Liver (tissue), 9 donors: Measurements from ENCODE around the gene SLC17A9. TPM values are rescaled to one million over a fixed set of nuclear protein-coding genes. Genes with fewer than 3 reads are reported as not detected.

Experiments used
- DNase-seq: peaks from one replicate; pipeline ENCODE4 v3.0.0-alpha.2; 2017; ENCODE audit warnings: low spot score
- H3K27ac ChIP-seq, 2 donors: one replicate each; pipeline ENCODE4 v1.7.0; 2013; ENCODE audit warnings: inconsistent platforms in 2 of 2, low read length in 2 of 2, control low read depth in 1 of 2, low read depth in 1 of 2, mild to moderate bottlenecking in 1 of 2
- H3K27me3 ChIP-seq, 4 donors: one replicate each; pipeline versions ENCODE4 v1.6.1 to v1.7.0; 2013; ENCODE audit warnings: low read length in 3 of 4, inconsistent platforms in 1 of 4, mild to moderate bottlenecking in 1 of 4, moderate library complexity in 1 of 4; ENCODE audit not compliant: control insufficient read depth in 4 of 4, insufficient read depth in 4 of 4
- H3K36me3 ChIP-seq, 4 donors: one replicate each; pipeline versions ENCODE4 v1.6.1 to v1.7.0; 2013; ENCODE audit warnings: low read length in 3 of 4, mild to moderate bottlenecking in 3 of 4, low read depth in 1 of 4, moderate library complexity in 1 of 4; ENCODE audit not compliant: control insufficient read depth in 4 of 4, insufficient read depth in 3 of 4
- H3K4me1 ChIP-seq, 4 donors: one replicate each; pipeline versions ENCODE4 v1.6.1 to v1.7.0; 2013; ENCODE audit warnings: low read length in 3 of 4, mild to moderate bottlenecking in 3 of 4, moderate library complexity in 1 of 4; ENCODE audit not compliant: control insufficient read depth in 4 of 4, insufficient read depth in 4 of 4
- H3K4me3 ChIP-seq, 3 donors: one replicate each; pipeline versions ENCODE4 v1.6.1 to v1.7.0; 2013; ENCODE audit warnings: low read length in 3 of 3, control low read depth in 1 of 3, low read depth in 1 of 3, mild to moderate bottlenecking in 1 of 3
- H3K9ac ChIP-seq, 2 donors: one replicate each; pipeline ENCODE4 v1.7.0; 2013; ENCODE audit warnings: low read length in 2 of 2, mild to moderate bottlenecking in 2 of 2, moderate library complexity in 2 of 2, control low read depth in 1 of 2, low read depth in 1 of 2
- H3K9me3 ChIP-seq, 4 donors: one replicate each; pipeline versions ENCODE4 v1.6.1 to v1.7.0; 2013; ENCODE audit warnings: low read length in 3 of 4; ENCODE audit not compliant: control insufficient read depth in 4 of 4
- EGR1 ChIP-seq, 2 donors: IDR thresholded peaks; 2 replicates each; pipeline ENCODE4 v1.6.1; 2016 to 2018; ENCODE audit warnings: antibody characterized with exemption in 2 of 2, low read depth in 2 of 2
- FOXA1 ChIP-seq: IDR thresholded peaks from 2 replicates; pipeline ENCODE4 v1.6.1; 2016; ENCODE audit warnings: antibody characterized with exemption
- FOXA2 ChIP-seq: IDR thresholded peaks from 2 replicates; pipeline ENCODE4 v1.6.1; 2016; ENCODE audit warnings: antibody characterized with exemption
- GABPA ChIP-seq, 2 donors: IDR thresholded peaks in 1 of 2; conservative IDR thresholded peaks in 1 of 2; 2 replicates each; pipeline ENCODE4 v1.6.1; 2016; ENCODE audit warnings: antibody characterized with exemption in 2 of 2, mild to moderate bottlenecking in 1 of 2, moderate library complexity in 1 of 2
- HNF4A ChIP-seq, 2 donors: conservative IDR thresholded peaks; 2 replicates each; pipeline ENCODE4 v1.6.1; 2016; ENCODE audit warnings: antibody characterized with exemption in 2 of 2, mild to moderate bottlenecking in 2 of 2
- JUND ChIP-seq, 2 donors: IDR thresholded peaks; 2 replicates each; pipeline ENCODE4 v1.6.1; 2016; ENCODE audit warnings: antibody characterized with exemption in 2 of 2
- NR2F2 ChIP-seq: IDR thresholded peaks from 2 replicates; pipeline ENCODE4 v1.6.1; 2016; ENCODE audit warnings: antibody characterized with exemption
- RAD21 ChIP-seq, 2 donors: IDR thresholded peaks; 2 replicates each; pipeline ENCODE4 v1.6.1; 2016; ENCODE audit warnings: antibody characterized with exemption in 2 of 2, mild to moderate bottlenecking in 2 of 2
- SP1 ChIP-seq: IDR thresholded peaks from 2 replicates; pipeline ENCODE4 v1.6.1; 2018; ENCODE audit warnings: antibody characterized with exemption, mild to moderate bottlenecking
- YY1 ChIP-seq: IDR thresholded peaks from 2 replicates; pipeline ENCODE4 v1.6.1; 2016; ENCODE audit warnings: antibody characterized with exemption, mild to moderate bottlenecking
- WGBS: extraction: QIAGEN DNeasy Blood & Tissue Kit; methylation state at CpG from one replicate; pipeline ENCODE4 v1.1.7; 2013; 5-methylcytosine and 5-hydroxymethylcytosine counted together
- polyA plus RNA-seq, 2 donors: library from polyadenylated mRNA; stranded (reverse) in 1 of 2; unstranded in 1 of 2; fragments of 200-250 nt in 1 of 2; fragments of >200 nt in 1 of 2; fragmentation: Nextera tagmentation in 1 of 2; extraction: Ambion mirVana in 1 of 2; gene quantifications; one replicate each; pipeline versions ENCODE4 v1.2.1 to v1.2.3, GENCODE V29; 2013 to 2015
- total RNA-seq, 2 donors: library from RNA; depleted of rRNA; stranded (reverse); fragments of >200 nt; gene quantifications; one replicate each; pipeline ENCODE4 v1.2.3, GENCODE V29; 2014
- TF ChIP-seq, protein P1 (sequence below): IDR thresholded peaks from 2 replicates; pipeline ENCODE4 v1.6.1; 2016; ENCODE audit warnings: antibody characterized with exemption
- TF ChIP-seq, protein P2 (sequence below): fragments of 150-350 bp; IDR thresholded peaks from 2 replicates; pipeline ENCODE4 v1.5.1; 2017; ENCODE audit warnings: improper control_type of control experiment, low read depth, low read length; ENCODE audit not compliant: missing input control
- TF ChIP-seq, protein P3 (sequence below): IDR thresholded peaks from 2 replicates; pipeline ENCODE4 v1.6.1; 2016; ENCODE audit warnings: antibody characterized with exemption
- TF ChIP-seq, protein P4 (sequence below): IDR thresholded peaks from 2 replicates; pipeline ENCODE4 v1.6.1; 2016; ENCODE audit warnings: antibody characterized with exemption, mild to moderate bottlenecking
- donor health status: healthy.
- donor health status: healthy.
- donor health status: healthy.
- donor health status: healthy.
- donor health status: healthy.

The SLC17A9 gene
- total and polyA plus RNA-seq, 4 donors, result 16.0 to 138 (median 64.6) TPM

DNA sequence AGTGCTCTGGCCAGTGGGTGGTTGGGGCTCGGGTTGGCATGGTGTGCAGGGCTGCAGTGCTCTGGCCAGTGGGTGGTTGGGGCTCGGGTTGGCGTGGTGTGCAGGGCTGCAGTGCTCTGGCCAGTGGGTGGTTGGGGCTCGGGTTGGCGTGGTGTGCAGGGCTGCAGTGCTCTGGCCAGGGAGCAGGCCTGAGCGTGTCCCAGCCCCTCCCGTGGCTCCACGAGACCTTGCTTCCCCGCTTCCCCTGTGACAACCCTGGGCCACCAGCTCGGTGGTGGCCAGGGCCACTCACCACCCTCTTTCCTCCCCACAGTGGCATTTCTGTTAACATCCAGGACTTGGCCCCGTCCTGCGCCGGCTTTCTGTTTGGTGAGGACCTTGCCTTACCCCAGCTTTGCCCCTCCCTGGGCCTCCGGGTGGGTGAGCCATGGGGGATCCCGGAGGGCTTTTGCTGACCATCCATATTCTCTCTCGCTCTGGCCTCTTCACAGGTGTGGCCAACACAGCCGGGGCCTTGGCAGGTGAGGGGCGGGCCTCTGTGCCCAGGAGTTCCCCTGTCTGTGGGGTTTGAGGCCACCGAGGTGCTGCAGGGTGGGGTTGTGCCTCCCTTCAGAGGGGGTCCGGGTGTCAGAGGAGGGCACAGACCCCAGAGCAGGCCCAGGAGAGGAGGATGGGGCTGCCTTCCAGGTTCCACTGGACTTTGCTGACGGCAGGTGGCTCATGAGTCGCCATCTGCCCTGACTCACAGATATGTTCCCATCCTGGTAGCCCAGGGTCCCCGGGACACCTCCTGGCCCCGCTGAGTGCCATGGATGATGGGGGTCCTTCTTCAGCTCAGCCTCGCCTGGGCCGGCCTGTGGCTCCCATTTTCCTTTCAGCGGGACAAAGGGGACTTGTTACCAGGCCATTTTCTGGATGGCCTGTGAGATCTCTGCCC is 14.0 kb downstream of the SLC17A9 start:
- Histone ChIP-seq H3K27me3 (no peaks in the 10 kb centered on the region), H3K4me3 (no peak overlapping the region), H3K27ac (no peak overlapping the region), H3K9ac (no peak overlapping the region), H3K4me1 (peaks cover 2 to 11% (median 7%) of the 10 kb centered on the region in 4 donors), H3K36me3 (peaks cover 16 to 50% (median 25%) of the 10 kb centered on the region in 4 donors), H3K9me3 (no peaks in the 10 kb centered on the region)
- no peak for DNase-seq
- TF ChIP-seq HNF4A (conservative IDR thresholded peaks at IDR 0.05) (no peak), FOXA2 (no peak), FOXA1 (no peak)
- WGBS, result 95% methylated on average over 26 of the region's 27 CpGs

GRCh38 chr20:62967149-62967501 is 14.6 kb downstream of the SLC17A9 start:
- Histone ChIP-seq H3K27ac (no peak overlapping the region), H3K27me3 (no peaks in the 10 kb centered on the region), H3K9me3 (no peaks in the 10 kb centered on the region), H3K4me1 (peaks cover 2 to 11% (median 8%) of the 10 kb centered on the region in 4 donors), H3K4me3 (no peak overlapping the region), H3K36me3 (peaks cover 16 to 44% (median 25%) of the 10 kb centered on the region in 4 donors), H3K9ac (no peak overlapping the region)
- TF ChIP-seq, protein P1, sequence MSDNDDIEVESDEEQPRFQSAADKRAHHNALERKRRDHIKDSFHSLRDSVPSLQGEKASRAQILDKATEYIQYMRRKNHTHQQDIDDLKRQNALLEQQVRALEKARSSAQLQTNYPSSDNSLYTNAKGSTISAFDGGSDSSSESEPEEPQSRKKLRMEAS, result no peak
- TF ChIP-seq FOXA2 (no peak), NR2F2 (no peak), RAD21 (IDR thresholded peaks at IDR 0.05) (no peak)
- WGBS, result 96% methylated on average over 6 of the region's 6 CpGs
- DNase-seq, result no peak

GRCh38 chr20:62967628-62968351 is 15.3 kb downstream of the SLC17A9 start:
- H3K9me3 ChIP-seq, result no peaks in the 10 kb centered on the region
- no peak overlapping the region for H3K9ac ChIP-seq
- no peaks in the 10 kb centered on the region for H3K27me3 ChIP-seq
- no peak overlapping the region for H3K4me3 ChIP-seq
- H3K36me3 ChIP-seq, result peaks cover 16 to 37% (median 24%) of the 10 kb centered on the region in 4 donors
- DNase-seq, result no peak
- no peak overlapping the region for H3K27ac ChIP-seq
- peaks cover 5 to 18% (median 9%) of the 10 kb centered on the region in 4 donors for H3K4me1 ChIP-seq
- WGBS, result 93% methylated on average over 27 of the region's 27 CpGs
- no peak for TF ChIP-seq SP1
- no peak for TF ChIP-seq RAD21 (IDR thresholded peaks at IDR 0.05)
- TF ChIP-seq JUND (IDR thresholded peaks at IDR 0.05), result no peak
- TF ChIP-seq, protein P2, sequence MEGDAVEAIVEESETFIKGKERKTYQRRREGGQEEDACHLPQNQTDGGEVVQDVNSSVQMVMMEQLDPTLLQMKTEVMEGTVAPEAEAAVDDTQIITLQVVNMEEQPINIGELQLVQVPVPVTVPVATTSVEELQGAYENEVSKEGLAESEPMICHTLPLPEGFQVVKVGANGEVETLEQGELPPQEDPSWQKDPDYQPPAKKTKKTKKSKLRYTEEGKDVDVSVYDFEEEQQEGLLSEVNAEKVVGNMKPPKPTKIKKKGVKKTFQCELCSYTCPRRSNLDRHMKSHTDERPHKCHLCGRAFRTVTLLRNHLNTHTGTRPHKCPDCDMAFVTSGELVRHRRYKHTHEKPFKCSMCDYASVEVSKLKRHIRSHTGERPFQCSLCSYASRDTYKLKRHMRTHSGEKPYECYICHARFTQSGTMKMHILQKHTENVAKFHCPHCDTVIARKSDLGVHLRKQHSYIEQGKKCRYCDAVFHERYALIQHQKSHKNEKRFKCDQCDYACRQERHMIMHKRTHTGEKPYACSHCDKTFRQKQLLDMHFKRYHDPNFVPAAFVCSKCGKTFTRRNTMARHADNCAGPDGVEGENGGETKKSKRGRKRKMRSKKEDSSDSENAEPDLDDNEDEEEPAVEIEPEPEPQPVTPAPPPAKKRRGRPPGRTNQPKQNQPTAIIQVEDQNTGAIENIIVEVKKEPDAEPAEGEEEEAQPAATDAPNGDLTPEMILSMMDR, result no peak
- TF ChIP-seq, protein P3, sequence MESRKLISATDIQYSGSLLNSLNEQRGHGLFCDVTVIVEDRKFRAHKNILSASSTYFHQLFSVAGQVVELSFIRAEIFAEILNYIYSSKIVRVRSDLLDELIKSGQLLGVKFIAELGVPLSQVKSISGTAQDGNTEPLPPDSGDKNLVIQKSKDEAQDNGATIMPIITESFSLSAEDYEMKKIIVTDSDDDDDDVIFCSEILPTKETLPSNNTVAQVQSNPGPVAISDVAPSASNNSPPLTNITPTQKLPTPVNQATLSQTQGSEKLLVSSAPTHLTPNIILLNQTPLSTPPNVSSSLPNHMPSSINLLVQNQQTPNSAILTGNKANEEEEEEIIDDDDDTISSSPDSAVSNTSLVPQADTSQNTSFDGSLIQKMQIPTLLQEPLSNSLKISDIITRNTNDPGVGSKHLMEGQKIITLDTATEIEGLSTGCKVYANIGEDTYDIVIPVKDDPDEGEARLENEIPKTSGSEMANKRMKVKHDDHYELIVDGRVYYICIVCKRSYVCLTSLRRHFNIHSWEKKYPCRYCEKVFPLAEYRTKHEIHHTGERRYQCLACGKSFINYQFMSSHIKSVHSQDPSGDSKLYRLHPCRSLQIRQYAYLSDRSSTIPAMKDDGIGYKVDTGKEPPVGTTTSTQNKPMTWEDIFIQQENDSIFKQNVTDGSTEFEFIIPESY, result no peak
- no peak for TF ChIP-seq EGR1 (IDR thresholded peaks at IDR 0.05; ENCODE audit: low read depth in 2 of 2)
- TF ChIP-seq NR2F2, result no peak
- TF ChIP-seq, protein P4, sequence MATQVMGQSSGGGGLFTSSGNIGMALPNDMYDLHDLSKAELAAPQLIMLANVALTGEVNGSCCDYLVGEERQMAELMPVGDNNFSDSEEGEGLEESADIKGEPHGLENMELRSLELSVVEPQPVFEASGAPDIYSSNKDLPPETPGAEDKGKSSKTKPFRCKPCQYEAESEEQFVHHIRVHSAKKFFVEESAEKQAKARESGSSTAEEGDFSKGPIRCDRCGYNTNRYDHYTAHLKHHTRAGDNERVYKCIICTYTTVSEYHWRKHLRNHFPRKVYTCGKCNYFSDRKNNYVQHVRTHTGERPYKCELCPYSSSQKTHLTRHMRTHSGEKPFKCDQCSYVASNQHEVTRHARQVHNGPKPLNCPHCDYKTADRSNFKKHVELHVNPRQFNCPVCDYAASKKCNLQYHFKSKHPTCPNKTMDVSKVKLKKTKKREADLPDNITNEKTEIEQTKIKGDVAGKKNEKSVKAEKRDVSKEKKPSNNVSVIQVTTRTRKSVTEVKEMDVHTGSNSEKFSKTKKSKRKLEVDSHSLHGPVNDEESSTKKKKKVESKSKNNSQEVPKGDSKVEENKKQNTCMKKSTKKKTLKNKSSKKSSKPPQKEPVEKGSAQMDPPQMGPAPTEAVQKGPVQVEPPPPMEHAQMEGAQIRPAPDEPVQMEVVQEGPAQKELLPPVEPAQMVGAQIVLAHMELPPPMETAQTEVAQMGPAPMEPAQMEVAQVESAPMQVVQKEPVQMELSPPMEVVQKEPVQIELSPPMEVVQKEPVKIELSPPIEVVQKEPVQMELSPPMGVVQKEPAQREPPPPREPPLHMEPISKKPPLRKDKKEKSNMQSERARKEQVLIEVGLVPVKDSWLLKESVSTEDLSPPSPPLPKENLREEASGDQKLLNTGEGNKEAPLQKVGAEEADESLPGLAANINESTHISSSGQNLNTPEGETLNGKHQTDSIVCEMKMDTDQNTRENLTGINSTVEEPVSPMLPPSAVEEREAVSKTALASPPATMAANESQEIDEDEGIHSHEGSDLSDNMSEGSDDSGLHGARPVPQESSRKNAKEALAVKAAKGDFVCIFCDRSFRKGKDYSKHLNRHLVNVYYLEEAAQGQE, result no peak
- no peak for TF ChIP-seq FOXA1
- TF ChIP-seq YY1, result no peak
- TF ChIP-seq, protein P1, result no peak
- no peak for TF ChIP-seq GABPA (IDR thresholded peaks at IDR 0.05 in 1 of 2, conservative IDR thresholded peaks at IDR 0.05 in 1 of 2)
